Measurements from ENCODE around the gene LMO7.

Gene LMO7

GRCh38 chr13:75635828-75636435 is at the start of gene LMO7:
Gene LMO7, plus strand, starts transcription at chr13:75636330. Its CDS starts 328 bp downstream, at chr13:75636658.
- peak; percentile 2 to 9 for DNase-seq (ENCODE audit: low read depth in 2 of 2)

DNA sequence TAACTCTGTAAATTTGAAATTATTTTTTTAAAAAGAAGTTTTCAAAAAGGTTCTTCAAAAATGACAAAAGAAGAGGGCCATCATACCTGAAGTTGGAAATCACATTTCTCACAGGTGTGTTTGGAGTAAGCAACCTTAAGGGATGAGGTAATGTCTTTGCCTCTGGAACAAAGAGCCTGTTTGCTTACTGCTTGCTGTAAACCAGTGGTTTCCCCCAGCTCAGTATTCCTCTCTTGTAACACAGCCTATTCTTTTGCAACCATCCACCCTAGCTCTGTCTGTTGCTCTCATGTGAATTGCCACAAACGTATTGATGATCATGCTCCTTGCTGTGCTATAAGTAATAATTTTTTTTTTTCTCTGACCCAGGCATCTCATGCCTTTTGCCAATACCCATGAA is 48.5 kb upstream of the LMO7 start:
- no peak for DNase-seq (ENCODE audit: low read depth in 2 of 2)

GRCh38 chr13:75596657-75597182 is 39.4 kb upstream of the LMO7 start:
- DNase-seq (ENCODE audit: low read depth in 2 of 2) = no peak

- DNase-seq (ENCODE audit: low read depth in 2 of 2) = no peak
Observed at GRCh38 chr13:75600371-75600770, 35.8 kb upstream of the LMO7 start.

- no peak for DNase-seq (ENCODE audit: low read depth in 2 of 2)
Observed at GRCh38 chr13:75603038-75603437, 33.1 kb upstream of the LMO7 start.

GRCh38 chr13:75607447-75607846 is 28.7 kb upstream of the LMO7 start:
- no peak for DNase-seq (ENCODE audit: low read depth in 2 of 2)

GRCh38 chr13:75610466-75610865 is 25.7 kb upstream of the LMO7 start:
- no peak for DNase-seq (ENCODE audit: low read depth in 2 of 2)

- no peak for DNase-seq (ENCODE audit: low read depth in 2 of 2)
Observed at GRCh38 chr13:75612354-75612753, 23.8 kb upstream of the LMO7 start.

DNA sequence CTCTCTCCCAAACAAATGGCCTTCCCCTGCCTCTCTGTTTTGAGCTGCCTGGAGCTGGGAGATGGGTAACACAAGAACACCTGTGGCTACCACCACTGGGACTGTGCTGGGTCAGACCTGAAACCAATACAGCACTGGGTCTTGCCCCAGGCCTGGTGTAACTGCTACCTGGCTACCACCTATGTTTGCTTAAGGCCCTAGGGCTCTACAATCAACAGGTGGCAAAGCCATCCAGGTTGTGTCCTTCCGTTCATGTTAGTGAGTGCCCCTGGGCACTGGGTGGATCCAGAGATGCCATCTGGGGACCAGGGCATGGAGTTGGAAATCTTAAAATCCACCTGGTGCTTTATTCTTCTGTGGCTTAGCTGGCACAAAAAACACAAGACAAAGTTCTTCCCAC is 18.9 kb upstream of the LMO7 start:
- no peak for DNase-seq (ENCODE audit: low read depth in 2 of 2)

DNA sequence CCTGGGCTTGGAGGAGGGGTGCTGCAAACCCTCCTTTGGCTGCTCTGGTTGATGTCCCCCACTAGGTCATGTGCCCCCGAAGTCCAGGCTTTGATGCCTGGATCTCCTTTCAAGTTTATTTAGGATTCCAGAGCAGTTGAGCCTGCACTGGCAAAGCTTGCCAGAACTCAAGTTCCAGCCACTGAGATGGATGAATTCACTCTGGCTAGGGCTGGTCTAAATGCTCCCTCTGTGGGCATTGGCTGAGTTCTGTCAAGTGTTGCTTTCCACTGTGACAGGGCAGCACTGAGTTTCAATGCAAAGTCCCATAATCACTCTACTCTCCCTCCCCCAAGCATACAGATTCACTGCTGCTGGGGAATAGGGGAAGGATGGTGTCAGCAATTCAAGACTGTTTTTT is 17.8 kb upstream of the LMO7 start:
- DNase-seq (ENCODE audit: low read depth in 2 of 2) = no peak

GRCh38 chr13:75620020-75620419 is 16.1 kb upstream of the LMO7 start:
- DNase-seq (ENCODE audit: low read depth in 2 of 2) = no peak

DNA sequence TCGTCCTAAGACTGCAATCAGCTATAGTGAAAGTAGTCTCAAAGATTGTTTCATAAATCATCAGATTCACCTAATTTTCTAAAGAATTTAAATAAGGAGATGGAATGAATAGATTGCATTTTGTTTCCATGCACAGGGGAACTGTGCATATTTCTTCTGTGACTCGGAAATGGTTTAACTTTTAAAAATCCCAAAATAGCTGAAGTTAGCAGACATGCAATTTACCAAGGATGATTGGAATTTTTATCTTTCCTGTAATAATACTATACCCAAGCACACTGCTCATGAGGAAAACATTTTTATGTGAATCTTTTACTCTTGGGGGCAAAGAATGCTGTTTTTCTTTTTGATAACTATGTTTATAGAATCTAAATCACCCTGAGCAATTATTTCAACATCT is 15.0 kb upstream of the LMO7 start:
- no peak for DNase-seq (ENCODE audit: low read depth in 2 of 2)

DNA sequence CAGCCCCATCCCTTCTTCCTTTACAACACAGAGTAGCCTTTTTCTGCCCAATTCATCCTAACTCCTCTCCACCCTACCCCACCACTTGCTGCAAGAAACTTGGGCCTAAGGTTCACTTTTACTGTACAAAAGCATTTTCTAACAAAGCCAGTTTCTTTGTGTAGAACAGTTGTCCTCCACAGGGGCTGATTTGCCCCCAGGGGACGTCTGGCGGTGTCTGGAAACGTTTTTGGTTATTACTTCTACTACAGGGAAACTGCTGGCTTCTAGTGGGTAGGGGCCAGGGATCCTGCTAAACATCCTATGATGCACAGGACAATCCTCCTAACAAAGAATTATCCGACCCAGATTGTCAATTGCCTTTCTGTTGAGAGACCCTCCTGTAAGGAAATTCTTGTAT is 7.3 kb upstream of the LMO7 start:
- DNase-seq (ENCODE audit: low read depth in 2 of 2) = no peak

DNA sequence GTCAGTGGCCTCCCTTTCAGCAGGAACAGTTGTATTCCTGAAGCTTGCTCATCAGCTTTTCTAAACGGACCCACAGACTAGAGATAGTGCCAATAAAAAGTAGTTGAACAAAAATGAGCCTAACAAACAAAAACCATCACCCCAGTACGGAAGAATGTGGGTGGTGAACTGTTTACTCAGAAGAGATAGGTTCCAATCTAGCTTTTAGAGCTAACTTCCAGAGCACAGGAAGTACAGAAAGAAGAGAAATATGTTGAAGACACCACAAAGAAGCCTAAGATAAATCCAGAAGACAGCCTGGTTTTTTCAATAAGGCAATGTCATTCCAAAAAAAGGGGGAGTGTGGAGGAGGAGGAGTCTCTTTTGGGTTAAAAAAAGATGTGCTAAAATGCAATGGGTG is 2.8 kb upstream of the LMO7 start:
- no peak for DNase-seq (ENCODE audit: low read depth in 2 of 2)

- no peak for DNase-seq (ENCODE audit: low read depth in 2 of 2)
Observed at GRCh38 chr13:75635101-75635827, 866 bp upstream of the LMO7 start.

DNA sequence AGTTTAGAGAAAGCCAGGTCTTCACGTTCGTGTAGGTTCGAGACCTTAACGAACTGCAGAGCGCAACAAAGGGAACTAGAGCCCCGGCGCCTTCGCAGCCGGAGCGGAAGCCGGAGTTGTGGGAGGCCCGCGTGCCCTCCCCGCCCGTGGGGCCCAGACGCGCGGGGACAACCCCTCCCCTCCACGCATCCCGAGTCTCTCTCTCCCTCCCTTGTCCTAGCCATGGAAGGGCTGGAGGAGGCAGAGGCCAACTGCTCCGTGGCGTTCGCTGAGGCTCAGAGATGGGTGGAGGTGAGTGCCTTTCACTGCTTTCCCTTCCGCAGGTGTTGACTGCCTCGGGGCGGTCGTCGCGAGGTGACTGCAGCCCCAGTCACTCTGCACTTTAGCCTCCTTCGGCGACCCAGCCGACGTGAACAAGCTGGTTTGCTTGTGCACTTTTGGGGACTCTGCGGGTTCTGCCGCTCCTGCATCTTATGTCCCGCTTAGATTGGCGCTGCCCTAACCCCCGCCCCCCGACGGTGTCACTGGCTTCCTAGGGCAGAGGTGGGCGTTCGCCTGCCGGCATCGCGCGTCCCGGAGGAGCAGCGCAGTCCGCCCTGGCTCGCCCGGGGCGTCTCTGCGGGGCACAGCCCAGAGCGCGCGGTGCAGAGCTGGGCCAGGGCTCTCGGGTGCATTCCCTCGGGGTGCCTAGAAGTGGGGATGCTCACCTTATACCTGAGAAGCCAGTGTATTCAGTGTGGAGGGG is 478 bp downstream of the LMO7 start:
- peak in 1 of 2 donors; percentile 21 for DNase-seq (ENCODE audit: low read depth in 2 of 2)

DNA sequence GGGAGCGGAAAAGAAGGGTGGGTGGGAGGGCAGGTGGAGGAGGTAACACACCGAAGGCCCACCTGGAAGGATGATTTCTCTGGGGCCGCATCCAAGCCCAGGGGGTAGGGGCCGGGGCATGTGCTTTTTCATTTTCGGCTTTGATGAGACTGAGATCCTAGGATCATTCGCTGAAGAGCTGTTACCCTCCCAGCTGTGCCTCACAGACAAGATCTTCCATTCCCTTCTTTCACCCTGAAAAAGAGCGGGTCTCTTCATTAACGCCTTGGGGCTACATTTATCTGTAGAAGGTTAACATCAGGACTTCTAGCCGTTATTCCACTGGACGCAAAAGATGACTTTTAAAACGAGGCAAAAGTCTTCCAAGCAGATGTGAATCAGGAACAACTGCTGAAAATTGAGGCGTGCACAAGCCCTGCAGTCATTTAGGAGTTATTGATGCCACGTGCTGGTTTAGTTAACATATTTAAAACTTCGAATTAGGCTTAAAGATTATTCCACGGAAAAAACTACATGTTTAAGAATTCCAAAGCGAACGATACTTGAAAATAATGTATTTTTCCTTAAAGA is 1.1 kb downstream of the LMO7 start:
- no peak for DNase-seq (ENCODE audit: low read depth in 2 of 2)

GRCh38 chr13:75639454-75639853 is 3.3 kb downstream of the LMO7 start:
- no peak for DNase-seq (ENCODE audit: low read depth in 2 of 2)

GRCh38 chr13:75641026-75641425 is 4.9 kb downstream of the LMO7 start:
- DNase-seq (ENCODE audit: low read depth in 2 of 2) = no peak

DNA sequence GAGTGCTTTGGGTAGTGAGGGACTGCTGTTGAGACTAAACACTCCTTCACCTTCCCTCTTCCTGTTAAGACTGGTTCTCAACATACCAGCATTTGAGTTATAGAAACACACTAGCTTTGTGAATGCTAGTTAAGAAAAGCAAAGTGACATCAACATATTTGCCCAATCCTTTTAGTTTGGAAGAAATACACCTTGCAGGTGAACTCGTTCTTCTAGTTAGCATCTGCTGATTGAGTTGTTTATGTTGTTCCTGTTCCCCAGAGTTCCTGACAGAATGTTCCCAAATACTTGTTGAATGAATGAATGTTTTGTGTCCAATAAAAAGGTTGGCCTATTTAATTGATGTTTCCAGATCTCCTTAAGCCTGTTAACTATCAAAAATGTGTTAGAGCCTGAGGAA is 7.1 kb downstream of the LMO7 start:
- DNase-seq (ENCODE audit: low read depth in 2 of 2) = no peak

GRCh38 chr13:75643693-75644092 is 7.6 kb downstream of the LMO7 start:
- DNase-seq (ENCODE audit: low read depth in 2 of 2) = no peak

DNA sequence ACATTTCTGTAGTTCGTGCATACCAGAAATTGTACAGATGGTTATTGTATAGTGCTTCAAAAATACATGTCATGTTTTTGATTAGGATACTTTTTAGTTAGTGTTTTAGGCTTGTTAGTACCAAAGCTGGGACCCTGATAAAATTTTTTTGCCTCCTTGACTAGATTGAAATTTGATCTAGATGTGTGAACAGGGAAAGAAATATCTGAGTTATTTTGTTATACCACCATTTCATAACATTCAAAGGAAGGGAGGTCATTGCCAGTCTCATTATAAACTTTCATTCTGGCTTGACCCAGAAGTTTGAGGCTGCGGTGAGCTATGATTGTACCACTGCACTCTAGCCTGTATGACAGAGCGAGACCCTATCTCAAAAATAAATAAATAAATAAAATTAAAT is 9.0 kb downstream of the LMO7 start:
- no peak for DNase-seq (ENCODE audit: low read depth in 2 of 2)

Data from activated CD8-positive, alpha-beta memory T cell treated with anti-CD3 and anti-CD28 coated beads for 4 hours (primary cell).